Limb (tissue), 2 donors: ENCODE measurements around the gene SIGLEC5.

Source experiments
- DNase-seq, 2 donors: peaks; one replicate each; pipeline ENCODE4 v3.0.0-alpha.2; 2016; ENCODE audit errors: extremely low spot score in 2 of 2

Gene SIGLEC5

GRCh38 chr19:51627491-51628138 is 2.6 kb downstream of the SIGLEC5 start:
- no peak for DNase-seq

- DNase-seq = no peak
Measured at GRCh38 chr19:51626675-51627074, 3.5 kb downstream of the SIGLEC5 start.

- DNase-seq = no peak
Measured at GRCh38 chr19:51621178-51621577, 9.0 kb downstream of the SIGLEC5 start.

- DNase-seq = no peak
Measured at GRCh38 chr19:51615991-51616390, 14.2 kb downstream of the SIGLEC5 start.

- DNase-seq = no peak
Measured at GRCh38 chr19:51614789-51615188, 15.4 kb downstream of the SIGLEC5 start.

DNA sequence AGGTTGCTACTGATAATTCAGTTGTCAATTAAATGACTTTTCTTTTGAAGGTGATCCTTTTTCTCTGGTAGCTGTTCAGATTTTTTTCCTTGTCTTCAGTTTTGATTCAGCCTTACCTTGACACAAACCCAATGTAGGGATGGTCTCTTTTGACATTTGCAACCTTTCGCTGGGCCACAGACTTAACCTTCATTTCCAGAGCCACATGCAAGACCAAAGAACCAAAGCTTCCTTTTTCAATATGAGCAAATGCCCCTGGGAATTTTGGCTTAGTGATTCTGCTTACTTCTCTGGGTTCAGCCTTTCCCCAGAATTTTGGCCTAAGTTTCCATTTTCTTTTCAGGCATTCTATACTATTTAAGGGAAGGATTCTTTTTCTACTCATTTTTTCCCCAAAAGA is 19.6 kb downstream of the SIGLEC5 start:
- no peak for DNase-seq

GRCh38 chr19:51607920-51608562 is 22.2 kb downstream of the SIGLEC5 start:
- peak; percentile 16 to 77 for DNase-seq

- no peak for DNase-seq
Measured at GRCh38 chr19:51607077-51607476, 23.1 kb downstream of the SIGLEC5 start.

GRCh38 chr19:51602189-51602854 is 27.9 kb downstream of the SIGLEC5 start:
- DNase-seq = no peak

- no peak for DNase-seq
Measured at GRCh38 chr19:51600940-51601580, 29.1 kb downstream of the SIGLEC5 start.

DNA sequence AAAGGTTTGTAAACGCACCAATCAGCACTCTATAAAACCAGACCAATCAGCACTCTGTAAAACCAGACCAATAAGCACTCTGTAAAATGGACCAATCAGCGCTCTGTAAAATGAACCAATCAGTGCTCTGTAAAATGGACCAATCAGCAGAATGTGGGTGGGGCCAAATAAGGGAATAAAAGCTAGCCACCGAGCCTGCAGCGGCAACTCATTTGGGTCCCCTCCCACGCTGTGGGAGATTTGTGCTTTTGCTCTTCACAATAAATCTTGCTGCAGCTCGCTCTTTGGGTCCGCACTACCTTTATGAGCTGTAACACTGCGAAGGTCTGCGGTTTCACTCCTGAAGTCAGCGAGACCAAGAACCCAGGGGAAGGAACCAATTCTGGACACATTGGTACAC is 31.1 kb downstream of the SIGLEC5 start:
- DNase-seq = no peak

DNA sequence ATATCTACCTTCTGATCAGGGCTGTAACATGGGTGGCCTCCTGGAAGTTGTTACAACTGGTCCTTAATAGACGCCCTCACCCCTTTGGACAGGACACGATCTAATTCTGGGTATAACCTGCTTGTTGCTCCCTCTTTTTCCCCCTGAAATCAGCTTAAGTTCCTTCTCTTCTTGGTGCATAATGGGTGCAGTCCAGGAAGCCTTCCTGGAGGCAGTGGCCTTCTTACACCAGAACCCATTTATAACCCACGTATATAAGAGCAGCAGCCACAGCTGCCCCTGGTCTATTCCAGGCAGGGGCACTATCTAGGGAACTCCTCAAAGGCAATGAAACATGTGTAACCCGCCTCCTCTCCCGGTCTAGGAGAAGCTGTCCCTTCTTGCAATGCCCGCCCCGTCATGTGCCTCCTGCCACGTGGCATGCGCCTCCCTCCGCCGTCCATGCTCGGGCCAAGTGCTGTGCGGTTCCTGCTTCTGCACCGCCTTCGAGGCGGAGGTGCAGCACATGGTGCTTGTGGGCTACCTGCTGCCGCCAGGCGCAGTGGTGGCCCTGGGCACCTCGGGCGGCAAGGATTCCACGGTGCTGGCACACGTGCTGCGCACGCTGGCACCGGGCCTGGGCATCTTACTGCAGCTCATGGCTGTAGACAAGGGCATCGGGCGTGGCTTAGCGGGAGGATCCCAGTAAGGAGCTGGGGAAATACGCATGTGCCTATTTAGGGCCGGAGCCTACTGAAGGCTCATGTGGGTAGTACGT is 31.9 kb downstream of the SIGLEC5 start:
- DNase-seq = no peak

DNA sequence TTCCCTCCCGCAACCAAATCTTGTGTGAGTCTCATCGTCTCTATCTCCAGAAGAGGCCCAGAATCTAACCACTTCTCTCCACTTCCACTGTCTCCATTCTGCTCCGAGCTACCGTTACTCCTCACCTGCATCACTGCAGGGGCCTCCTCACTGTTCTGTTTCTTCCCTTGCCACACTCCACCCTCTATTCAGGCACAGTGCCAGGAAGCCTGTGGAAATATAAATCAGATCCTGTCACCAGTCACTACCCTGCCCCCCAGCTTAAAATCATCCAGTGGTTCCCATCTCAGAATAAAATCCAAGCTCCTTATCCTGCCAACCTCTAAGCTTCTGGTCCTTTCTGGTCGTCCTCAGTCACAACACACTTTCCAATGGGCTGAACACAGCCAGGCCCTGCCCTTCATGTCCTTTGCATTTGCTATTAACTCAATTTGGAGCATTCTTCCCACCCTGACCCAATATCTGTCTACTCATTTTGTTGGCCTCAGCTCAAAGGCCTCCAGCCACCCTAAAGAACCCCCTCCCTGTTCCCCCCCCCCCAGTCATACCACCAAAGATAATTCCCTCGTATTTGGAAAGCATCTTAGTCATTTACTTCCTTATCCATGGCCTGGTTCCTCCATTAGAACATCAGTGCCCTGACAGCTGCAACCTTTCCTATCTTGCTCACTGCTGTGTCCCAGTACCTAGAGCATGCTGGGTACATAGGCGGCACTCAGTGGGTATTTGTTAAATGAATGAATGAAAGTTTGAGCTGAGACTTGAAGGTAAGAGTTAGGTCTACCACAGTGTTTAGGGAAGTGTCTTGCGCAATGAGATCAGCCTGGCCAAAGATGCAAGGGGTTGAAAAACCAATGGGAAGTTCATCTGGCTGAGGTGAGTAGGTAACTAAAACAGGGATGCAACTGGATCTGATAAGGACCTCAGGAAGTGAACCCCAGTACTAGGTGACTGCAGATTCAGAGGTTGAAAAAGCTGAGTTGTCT is 34.7 kb downstream of the SIGLEC5 start:
- no peak for DNase-seq

GRCh38 chr19:51594774-51595109 is 35.5 kb downstream of the SIGLEC5 start:
- DNase-seq = no peak

- DNase-seq = peak; percentile 98
Measured at GRCh38 chr19:51593969-51594773, 36.0 kb downstream of the SIGLEC5 start.

- no peak for DNase-seq
Measured at GRCh38 chr19:51593138-51593890, 36.9 kb downstream of the SIGLEC5 start.

GRCh38 chr19:51592521-51592920 is 37.7 kb downstream of the SIGLEC5 start:
- no peak for DNase-seq

- no peak for DNase-seq
Measured at GRCh38 chr19:51590441-51590840, 39.8 kb downstream of the SIGLEC5 start.

DNA sequence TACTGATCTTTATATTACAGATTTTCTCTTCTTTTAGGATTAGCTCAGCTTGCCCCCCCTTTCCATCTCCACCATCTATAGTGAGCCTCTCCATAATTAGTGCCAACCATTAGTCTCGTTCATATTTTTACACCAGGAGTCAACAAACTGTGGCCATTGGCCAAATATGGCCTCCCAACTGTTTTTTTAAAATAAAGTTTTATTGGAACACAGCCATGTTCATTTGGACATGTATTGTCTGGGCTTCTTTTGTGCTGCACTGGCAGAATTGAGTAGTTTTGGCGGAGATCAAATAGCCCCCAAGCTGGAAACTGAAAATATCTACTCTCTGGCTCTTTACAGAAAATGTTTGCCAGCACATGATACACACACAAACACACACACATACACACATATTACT is 40.7 kb downstream of the SIGLEC5 start:
- DNase-seq = no peak
